UCSD-AML1 (cell line): ENCODE results near the gene BRD3OS.

Source experiments
- DNase-seq: peaks from one replicate; lab custom pipeline; 2025; ENCODE audit not compliant: unreplicated experiment; lab: John Stamatoyannopoulos, UW

Gene BRD3OS

DNA sequence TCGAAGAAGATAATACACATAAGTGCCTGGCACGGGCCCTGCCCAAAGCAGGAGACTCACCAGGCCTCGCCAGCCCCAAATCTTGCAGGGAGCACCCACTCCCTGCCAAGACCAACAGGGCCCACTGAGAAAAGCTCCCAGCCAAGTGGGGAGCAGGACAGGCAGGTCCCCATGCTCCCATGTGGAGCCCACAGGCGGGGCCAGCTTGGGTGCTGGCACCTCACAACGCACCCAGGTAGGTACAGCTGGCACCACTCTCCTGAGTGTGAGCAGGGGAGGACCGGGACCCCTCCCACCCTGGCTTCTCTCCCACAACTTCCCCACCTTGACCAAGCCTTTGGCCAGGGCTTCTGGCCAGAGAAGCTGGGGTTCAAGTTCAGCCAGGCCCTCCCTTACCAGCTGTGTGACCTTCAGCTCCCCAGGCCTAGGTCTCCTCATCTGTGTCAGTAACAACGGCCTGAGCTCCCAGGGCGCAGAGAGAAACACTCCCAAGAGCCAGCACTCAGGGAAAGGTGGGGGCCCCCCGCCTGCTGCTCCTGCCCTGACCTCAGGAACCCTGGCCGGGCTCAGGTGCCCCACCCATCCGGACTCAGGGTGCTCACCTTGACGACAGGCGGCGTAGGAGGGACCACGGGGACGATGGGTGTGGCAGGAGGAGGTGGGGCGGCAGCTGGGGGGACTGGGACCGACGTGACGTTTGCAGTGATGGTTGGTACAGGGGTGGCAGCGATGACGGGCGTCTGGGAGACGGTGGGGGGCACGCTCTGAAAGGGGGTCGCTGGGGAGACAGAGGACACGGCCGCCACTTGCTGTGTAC is 24.7 kb downstream of the BRD3OS start:
- no peak for DNase-seq

DNA sequence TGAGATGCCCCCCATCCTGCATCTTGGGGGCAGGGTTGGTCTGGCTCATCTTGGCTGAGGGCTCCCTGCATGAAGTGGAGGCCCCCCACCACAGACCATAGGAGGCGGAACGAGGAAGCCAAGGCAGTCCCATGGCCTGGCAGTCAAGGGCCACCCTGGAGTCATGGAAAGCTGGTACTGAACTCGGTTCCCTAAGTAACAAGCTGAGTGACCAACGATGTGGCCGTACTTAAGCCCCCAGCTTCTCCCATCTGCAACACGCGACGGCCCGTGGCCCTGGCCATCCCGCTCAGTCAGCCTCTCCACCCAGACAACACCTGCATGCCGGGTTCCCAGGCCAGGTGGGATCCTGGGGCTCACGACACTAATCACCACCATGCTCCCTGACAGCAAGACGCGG is 25.4 kb downstream of the BRD3OS start:
- no peak for DNase-seq

DNA sequence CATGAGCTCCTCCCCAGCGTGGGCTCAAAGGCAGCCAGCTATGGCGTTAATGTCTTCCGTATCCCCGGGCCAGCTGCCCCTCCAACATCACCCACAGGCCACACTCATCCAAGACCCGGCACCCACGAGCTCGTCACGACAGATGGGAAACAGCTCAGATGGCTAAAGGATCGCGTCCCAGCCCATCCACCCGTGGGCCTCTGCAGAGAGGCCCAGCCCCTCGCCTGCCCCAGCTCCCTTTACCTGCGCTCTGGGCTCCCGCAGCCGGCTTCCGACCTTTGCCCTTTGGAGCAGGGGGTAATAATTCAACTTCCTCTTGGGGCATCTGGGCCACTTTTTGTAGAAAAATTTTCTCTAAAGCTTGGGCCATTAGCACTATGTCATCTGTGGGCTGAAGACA is 26.0 kb downstream of the BRD3OS start:
- no peak for DNase-seq

DNA sequence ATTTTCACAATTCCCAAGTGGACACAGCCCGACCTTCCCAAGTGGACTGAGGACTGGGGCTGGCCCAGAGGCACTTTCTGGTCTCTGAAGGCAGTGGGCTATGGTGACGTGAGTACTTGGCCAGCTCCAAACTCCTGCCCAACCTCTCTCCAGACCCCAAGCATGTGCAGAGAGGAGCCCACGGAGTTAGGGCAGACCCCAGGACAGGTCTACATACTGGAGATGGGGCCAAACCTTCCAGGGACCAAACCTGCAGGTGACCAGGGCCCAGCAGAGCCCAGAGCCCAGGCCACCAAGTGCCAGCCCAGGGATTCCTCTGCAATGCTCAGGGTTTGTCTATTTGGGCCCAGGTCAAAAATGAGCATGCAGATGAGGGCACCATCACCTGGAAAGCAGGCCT is 27.2 kb downstream of the BRD3OS start:
- DNase-seq: no peak

DNA sequence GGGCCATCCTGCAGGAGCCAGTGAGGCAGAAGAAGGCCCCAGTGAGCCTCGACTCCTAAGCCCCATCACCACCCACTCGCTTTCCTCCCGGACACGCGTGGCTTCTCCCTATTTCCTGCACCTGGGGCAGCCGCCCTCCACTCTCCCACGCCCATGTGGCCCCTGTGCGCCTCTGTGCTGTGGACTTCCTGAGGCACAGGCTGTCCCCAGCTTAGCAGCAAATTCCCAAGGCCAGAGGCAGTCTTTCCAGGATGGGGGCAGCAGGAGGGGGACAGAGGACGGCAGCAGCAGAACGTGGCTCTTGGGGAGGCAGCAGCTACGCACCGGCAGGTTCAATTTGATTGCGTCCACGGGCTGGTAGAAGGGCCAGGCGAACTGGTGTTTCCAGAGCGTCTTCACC is 27.7 kb downstream of the BRD3OS start:
- DNase-seq: no peak

DNA sequence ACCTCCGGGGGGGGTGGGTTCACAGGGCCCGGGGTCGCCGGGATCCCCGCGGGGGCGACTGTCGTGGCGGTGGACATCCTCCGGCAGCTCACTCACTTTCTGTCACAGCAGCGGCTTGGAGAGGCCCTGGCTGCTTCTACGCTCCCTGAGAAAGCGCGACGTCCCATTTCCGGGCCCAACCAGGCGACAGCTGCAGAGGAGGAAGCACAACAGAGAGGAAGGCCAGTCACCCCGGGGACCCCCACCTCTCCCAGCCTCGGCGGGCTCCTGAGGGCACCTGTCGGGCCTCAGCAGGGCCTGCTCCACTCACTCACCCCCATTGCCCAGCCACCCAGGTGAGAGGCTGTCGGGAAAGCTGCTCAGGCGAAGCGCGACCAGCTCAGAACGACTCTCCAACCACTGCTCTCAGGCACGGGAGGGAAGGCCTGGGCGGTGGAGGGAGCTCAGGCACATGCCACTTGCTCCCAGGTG is 28.2 kb downstream of the BRD3OS start:
- no peak for DNase-seq

DNA sequence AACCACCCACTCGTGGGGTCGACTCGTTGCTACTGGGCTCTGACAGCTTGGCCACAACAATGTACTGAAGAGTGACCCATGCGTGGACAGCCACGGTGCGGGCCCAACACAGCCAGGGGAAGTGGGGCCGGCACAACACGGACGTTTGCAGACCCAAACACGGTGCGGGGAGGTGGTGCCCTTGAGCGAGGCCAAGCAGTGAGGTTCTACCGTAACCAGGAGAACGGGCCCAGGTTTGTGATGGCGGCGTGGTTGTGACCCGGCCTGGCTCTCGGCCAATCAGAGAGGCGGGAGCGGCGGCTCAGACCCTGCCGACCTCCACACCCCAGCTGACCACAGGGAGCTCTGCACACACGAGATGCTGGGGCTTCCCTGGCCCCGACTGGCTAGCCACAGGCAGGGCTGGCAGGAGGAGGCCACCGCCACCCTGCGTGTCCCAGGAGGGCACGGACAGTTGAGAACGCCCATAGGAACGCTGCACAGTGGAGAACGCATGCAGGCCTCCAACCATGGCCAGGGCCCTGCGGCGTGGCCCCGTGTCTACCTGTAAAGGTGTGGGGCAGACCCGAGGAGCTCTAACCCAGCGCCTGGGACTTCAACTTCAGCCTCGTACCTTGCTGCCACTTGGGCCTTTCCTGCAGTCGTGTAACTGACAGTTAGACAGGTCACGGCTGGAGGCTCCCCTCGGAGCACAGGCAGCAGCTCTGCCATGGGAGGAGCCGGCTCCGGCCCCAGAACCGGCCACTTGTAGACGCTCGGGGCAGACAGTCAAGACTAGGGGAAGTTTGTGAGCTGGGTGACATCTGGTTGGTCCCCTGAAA is 28.9 kb downstream of the BRD3OS start:
- DNase-seq: no peak

DNA sequence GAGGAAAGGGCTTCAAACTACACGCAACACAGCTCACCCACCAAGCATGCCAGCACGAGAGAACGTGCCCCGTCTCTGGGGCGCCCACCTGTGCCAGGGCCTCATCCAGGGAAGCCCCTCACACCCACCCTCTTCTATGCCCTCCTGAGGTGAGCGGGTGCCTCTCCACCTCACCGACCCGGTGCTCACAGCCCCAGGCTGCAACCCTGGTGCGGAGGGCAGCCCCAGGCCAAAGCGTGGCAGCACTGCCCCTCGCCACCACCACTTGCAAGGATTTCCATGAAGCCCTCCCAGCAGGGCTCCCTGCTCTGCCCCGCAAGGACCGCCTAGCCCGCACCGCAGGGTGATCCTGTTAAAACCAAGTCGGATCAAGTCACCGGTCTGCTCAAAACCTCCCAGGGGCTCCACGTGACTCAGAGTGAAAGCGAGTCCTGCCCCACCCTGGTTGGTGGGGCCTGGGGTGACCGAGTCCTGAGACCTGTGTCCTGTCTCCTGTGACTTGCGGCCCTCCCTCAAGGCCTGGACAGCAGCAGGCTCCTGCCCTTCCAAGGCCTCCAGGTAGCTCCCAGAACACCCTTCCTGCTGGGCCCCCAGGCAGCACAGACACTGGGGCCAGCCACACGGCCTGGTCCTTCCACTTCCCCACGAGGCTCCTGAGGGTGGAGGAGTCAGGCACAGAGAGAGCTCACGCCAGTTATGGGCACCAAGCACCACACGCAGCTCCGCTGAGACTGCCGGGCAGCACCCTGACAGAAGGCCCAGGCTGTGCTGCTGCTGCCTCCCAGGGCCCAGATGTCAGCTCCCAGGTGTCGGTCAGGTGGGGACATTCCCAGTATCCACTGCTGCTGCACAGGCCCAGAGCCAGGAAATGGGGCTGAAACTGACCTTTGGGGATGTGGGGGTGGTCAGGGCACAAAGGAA is 29.9 kb downstream of the BRD3OS start:
- DNase-seq: no peak

DNA sequence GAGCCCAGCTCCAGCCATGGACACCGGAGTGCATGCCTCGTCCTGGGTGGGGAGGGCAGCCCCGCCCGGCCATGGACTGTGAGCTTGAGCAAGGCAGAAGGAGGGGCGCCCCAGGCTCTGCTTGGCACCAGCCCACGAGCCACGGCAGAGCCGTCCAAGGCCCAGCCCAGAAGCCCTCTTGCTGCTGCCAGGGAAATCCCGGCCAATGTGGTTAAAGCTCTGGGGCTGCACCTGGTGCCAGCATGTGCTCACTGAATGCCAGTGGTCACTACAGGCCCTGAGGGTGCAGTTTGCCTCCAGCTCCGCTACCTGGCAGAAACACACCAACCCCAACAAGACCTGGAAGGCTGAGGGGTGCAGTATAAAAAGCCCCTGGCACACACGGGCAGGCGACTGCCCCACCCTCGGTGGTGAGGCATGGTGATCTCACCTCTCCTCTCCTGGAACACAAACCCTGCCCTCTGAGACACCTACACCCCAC is 30.7 kb downstream of the BRD3OS start:
- no peak for DNase-seq

DNA sequence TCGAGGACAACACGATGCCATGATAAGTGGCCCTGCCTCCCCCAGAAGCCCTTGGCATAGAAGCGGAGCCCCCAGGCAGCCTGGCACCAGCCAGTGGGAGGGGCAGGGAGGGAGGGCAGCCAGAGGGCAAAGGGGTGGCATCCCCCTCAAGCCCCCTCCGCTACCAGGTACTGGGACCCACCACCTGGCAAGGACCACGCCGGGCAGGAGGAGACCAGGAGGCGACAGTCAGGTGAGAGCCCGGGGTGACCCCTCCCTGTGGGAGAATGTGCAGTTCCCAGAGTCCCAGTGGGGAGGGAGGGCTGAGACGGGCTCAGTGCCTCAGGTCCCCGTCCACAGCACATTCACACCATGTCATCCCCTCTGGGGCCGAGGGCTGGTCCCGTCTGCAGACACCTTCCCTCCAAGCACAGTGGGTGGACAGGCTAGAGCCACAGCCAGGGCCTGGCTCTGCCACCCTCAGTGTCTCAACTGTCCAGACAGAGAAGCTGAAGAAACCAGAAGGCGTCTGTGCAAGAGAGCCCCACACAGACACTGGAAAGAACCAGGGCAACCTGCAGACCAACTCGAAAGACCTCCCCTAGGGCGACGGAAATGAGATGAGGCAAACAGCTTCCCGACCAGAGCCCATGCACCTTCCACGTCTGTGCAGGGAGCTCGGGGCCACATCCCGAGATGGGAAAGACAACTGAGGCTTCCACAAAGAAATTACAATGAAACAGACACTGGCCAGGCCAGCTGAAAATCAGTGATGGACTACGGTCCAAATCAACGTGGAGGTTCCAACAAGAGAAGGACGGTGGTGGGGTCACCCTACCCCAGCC is 31.4 kb downstream of the BRD3OS start:
- no peak for DNase-seq

DNA sequence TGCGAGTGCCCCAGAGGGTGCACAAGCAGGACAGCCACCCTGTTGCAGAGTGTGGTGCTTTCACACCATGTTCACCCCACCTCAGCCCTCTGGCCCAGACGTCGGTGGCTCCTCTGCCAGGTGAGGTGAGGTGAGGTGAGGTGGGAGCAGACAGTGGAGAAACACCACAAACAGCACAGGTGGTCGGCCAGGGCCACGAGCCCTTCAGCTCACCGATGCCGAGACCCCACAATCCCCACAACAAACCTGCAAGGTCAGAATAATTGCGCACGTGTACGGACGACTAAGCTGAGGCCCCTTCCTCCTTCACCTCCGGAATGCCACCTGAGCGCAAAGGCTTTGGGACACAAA is 32.0 kb downstream of the BRD3OS start:
- no peak for DNase-seq

DNA sequence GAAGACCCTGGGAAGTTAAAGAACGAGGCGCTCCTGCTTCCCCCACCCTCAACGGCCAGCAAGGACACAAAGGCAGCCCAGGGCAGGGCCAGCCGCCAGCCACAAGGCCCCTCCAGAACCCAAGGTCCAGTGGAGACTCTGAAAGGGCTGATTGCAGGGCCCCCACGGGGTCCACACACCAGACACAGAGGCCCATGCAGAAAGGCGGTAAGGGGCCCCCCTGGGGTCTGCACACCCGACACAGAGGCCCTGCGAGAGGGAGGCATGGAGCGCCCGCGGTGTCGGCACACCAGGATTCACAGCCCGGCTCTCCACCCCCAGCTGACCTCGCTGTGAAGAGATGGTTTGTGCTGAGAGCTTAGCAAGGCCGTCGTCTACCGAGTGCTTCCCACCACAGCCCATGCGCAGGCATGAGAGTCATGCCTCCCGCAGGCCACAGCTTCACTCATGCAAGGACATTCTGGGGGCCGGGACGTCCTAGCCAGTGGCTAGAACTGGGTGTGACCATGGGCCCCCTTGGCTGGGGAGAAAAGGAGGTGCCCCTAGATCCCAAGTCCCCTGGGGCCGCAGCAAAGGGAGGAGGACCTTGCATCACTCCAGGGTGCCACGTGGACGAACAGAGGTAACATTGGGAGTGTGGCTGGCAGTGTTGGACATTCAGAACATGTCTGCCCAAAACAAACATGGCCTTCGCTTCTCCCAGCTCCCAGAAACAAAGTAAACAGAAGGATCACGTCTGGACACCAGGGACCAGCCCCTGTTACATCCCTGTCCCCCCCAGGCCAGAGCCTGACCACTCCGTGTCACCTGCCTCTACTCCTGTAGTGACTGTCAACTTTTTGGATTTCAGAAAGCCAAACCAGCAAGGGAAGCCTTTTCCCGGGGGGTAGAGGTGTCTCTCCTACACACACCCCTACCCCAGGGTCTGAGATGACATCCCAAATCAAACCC is 32.7 kb downstream of the BRD3OS start:
- no peak for DNase-seq

DNA sequence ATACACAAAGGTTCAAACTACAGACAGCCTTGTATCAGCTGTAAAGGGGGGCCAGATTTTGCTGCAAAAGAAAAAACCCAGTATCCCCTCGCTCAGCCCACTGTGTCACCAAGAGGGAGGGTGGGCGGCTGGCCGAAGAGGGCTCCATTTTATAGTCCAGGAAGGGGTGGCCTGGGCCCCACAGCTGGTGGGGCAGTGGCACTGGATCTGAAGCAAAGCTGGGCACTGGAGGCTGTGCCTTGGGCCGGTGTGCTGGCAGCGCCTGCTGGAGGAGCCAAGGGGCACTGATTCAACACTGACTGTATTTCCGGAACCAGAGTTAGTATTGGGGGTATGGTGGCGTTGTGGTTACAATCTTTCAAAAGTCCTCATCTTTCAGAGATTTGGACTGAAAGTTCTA is 33.4 kb downstream of the BRD3OS start:
- DNase-seq: no peak

DNA sequence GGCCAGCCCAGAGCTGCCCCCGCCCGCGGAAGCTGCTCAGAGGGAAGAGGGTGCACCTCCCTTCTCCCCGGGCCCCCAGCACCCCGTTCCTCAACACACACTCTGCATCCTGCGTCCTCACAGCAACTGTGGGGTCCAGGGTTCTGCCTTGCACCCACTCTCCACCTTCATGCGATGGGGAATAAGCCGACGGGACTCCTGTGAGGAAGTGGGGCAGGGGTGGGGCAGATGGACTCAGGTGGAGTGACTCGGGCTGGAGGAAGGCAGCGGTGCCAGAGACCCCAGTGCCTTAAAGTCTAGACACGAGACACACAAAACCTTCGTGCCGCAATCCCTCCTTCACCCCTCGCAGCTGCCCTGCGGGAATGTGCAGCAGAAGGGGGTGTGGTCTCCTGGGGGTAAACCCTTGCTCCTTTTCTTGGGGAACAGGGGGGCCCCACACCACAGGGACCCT is 33.9 kb downstream of the BRD3OS start:
- DNase-seq: no peak

DNA sequence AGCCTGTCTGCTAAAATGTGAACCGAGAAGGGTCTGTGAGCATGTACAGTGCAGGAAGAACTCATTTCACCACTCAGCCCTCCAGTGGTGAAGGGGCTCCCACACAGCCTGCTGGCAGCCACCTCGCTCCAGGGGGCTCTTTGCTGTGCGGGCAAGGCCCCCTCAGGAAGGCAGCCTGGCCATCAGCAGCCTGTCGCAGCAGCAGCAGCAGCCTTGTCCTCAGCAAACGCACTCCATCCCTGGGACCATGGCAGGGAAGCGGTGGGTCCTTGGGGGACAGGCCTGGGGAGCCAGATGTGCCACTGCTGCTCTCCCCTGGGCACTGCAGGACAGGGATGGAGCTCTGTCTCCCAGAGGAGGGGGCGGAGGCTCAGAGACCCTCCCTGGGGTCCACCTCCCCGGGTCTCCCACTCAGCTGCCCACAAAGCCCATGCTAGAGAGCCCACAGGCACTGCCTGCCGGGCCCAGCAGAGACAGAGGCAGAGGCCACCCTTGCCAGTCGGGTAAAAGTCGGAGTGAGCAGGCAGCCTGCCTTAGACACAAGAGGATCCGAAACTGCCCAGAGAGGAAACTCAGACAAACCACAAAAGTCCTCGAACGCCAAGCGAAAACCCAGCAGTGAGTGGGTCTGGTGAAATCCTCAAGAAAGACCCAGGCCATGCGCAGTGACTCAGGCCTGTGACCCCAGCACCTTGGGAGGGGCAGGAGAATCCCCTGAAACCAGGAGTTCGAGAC is 34.5 kb downstream of the BRD3OS start:
- DNase-seq: peak; percentile 53

DNA sequence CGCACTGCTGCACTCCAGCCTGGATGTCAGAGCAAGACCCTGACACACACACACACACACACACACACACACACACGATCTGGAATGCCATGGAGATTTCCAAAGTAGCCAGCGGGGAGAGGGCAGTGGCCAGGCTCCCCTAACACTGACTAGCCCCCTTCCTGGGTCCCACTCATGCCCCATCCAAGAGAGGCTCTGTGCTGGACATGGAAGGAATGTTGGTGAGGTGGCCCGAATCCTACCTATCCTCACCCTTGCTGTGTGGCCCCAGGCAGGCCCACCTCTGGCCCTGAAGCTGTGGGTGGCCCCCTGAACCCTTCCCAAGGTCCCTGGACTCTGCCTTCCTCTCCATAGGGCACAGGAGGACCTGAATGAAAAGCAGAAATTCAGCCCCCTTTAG is 35.3 kb downstream of the BRD3OS start:
- DNase-seq: no peak

DNA sequence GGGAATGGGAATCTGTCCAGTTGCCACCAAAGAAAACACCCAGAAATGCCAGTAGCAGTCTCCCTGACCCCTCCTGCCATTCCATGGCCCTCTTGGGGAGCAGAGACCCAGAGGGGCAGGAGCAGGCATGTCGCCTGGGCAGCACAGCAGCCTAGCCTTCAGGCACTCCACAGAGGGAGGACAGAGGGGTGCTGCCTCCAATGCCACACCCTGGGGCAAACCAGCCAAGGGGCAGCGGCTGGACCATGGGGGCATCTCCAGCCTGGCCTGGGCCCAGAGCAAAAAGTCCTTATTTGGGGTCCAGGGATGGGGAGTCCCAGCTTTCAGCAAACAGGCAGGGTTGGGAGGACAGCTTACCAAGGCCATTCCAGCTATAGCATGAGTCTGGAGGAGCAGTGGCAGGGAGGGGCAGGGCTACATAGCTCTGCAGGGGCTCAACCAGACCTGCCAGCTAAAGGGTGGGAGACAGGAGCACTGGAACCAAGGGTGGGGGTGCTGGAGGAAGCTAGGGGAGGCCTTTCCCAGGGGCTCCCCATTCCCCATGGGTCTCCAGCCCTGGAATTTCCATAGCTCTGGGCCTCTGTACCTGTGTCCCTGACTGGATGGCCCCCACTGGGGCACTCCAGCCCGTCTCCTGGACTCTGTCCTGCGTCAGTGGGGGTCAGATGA is 35.9 kb downstream of the BRD3OS start:
- no peak for DNase-seq
